Hepatocyte (in vitro differentiated cells): ENCODE data around the gene VRK1.

Source experiments
- CTCF ChIP-seq: fragments of 200-600 bp; sonication (generic); IDR thresholded peaks from 2 replicates; pipeline ENCODE4 v1.5.1; 2016; ENCODE audit warnings: antibody characterized with exemption, mild to moderate bottlenecking; ENCODE audit not compliant: poor library complexity
- EZH2phosphoT487 ChIP-seq: fragments of 200-600 bp; sonication (generic); IDR thresholded peaks from one replicate; pipeline ENCODE4 v1.6.1; 2018; ENCODE audit warnings: antibody characterized with exemption, mild to moderate bottlenecking, low read depth, moderate library complexity; ENCODE audit not compliant: unreplicated experiment, severe bottlenecking

- no peak for TF ChIP-seq CTCF
- no peak for TF ChIP-seq EZH2phosphoT487
Measured at GRCh38 chr14:96829791-96830190, 32.6 kb downstream of the VRK1 start.
